HG03097 (cell line): ENCODE data around the gene SGMS1.
A peak's percentile ranks its signal among the peaks of the same experiment; 100 is the strongest.
"Not testable (repeated sequence)": the region's sequence is repeated elsewhere in the genome, so short reads cannot be mapped to it uniquely, and the experiment has no call there.

Experiments used
- ATAC-seq: cut with Tn5 transposase; IDR thresholded peaks from one replicate; pipeline ENCODE4 v1.9.1; 2021; ENCODE audit not compliant: unreplicated experiment, low FRiP score

The SGMS1 gene

GRCh38 chr10:50355693-50356480 lies 267.9 kb downstream of the SGMS1 start:
- not testable (repeated sequence) for ATAC-seq

DNA sequence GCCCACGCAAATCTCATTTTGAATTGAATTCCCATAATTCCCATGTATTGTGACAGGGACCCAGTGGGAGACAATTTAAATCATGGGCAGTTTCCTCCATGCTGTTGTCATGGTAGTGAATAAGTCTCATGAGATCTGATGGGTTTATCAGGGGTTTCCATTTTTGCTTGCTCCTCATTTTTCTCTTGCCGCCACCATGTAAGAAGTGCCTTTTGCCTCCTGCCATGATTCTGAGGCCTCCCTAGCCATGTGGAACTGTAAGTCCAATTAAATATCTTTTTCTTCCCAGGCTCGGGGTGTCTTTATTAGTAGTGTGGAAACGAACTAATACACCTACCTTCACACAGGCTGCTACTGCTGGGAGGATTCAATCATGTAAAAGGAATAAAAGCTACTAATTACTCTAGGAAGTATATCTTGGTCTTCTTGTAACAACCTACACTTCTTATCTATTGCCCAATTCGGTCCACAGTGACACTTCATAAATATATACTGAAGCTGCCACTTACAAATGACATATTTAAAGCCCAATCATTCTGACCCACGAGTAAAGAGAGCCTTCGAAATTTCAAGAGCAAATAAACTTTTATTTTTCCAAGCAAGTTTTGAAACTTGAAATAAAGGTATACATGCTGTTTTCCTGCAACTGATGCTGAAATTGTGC lies 272.1 kb downstream of the SGMS1 start:
- no peak for ATAC-seq

DNA sequence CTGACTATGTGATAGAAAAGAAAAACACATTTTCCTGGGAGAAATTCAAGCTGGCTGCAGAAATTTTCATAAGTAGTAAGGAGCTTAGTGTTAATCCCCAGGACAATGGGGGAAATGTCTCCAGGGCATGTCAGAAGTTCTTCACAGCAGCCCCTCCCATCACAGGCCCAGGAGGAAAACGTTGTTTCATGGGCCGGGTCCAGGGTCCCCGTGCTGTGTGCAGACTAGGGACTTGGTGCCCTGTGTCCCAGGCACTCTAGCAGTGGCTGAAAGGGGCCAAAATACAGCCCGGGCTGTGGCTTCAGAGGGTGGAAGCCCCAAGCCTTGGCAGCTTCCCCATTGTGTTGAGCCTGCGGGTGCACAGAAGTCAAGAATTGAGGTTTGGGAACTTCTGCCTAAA lies 273.4 kb downstream of the SGMS1 start:
- ATAC-seq = no peak

DNA sequence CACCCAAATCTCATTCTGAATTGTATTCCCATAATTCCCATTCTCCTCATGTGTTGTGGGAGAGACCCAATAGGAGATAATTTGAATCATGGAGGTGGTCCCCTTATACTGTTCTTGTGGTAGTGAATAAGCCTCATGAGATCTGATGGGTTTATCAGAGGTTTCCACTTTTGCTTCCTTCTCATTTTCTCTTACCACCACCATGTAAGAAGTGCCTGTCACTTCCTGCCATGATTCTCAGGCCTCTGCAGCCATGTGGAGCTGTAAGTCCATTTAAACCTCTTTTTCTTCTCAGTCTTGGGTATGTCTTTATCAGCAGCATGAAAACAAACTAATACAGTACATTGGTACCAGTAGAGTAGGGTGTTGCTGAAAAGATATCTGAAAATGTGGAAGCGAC lies 274.2 kb downstream of the SGMS1 start:
- no peak for ATAC-seq

DNA sequence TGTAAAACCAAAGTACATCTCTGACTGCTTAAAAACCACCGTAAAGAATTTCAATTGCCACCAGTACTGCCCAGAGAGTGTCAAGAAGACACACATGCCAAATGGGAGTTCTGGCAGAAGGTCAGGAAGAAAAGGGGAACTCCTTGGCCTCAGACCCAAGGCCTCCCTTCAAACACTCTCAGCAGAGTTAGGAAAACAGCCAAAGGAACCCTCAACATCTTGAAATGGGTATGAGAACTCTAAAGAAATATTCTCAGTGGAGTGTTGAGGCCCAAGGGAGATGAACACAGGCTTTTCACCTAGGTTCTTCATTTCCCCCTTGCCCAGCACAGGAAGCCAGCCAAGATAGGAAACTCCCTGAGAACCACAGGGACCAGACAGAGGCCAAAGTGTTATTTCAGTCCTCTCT lies 276.4 kb downstream of the SGMS1 start:
- ATAC-seq = peak; percentile 94

DNA sequence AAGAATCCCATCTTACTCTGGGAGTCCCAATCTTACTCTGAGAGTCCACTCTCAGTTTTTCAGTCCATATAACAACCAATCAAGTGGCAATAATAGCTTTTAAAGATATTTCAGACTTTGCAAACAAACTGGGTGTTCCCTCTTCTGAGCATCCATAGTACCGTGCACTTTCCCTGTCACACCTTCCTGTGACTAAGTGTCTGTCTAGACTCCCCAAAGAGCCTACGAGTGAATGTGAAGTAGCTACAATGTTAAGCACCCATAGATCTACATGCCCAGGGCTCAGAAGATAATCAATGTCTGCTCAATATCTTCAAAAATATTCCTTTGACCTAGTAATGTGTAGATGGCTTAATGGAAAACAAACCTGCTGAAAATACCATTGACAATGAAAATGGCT lies 276.8 kb downstream of the SGMS1 start:
- no peak for ATAC-seq

DNA sequence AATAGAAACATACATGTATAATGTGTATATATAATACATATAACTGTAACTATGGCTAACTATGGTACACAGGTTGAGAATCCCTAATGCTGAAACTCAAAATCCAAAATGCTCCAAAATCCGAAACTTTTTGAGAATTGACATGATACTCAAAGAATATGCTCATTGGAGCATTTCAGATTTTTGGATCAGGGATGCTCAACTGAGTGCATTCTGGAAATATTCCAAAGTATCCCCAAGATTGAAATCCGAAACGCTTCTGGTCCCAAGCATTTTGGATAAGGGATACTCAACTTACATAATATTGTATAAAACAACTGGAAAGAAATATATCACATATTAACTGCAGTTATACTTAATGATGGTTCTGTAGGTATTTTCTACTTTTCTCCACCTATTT lies 278.2 kb downstream of the SGMS1 start:
- ATAC-seq = no peak

- no peak for ATAC-seq
These were observed 279.9 kb downstream of the SGMS1 start for GRCh38 chr10:50343702-50344331.

DNA sequence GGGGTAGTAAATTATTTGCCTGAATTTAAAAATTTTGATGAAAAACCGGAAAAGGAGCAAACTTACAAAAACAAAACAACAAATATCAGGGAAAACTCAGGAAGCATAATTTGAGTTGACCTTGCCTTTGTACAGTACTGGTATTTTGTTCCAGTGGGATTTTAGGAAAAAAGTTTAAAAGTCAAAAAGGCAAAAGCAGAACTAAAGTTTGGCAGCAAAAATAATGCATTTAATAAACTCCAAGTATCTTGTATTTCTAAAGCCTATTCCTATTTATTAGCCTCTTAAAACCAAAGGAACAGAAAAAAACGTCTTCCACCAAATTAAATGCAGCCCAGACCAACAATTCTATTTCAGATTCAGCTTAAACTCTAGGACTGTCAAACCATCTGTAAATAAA lies 281.8 kb downstream of the SGMS1 start:
- no peak for ATAC-seq

DNA sequence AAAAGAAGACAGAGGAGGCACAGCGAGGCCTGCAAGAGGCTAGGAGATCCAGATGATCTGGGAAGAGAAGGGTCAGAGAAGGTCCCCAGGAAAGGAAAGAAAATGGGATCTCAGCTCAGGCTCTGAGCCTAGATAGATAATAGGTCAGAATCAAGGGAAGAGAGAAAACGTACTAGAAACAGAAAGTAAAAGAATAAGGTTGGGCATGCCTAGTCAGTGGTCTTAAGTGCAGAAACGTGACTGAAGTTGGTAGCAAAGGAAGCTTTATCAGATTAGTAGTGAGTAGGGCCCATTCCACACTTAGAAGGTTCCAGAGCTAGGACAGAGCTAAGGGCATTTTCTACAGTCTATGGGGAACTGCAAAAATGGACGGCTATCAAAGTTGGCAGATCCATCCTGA lies 287.6 kb downstream of the SGMS1 start:
- no peak for ATAC-seq

- ATAC-seq = no peak
These were observed 288.4 kb downstream of the SGMS1 start for GRCh38 chr10:50335397-50335796.

GRCh38 chr10:50334273-50334672 lies 289.5 kb downstream of the SGMS1 start:
- no peak for ATAC-seq

DNA sequence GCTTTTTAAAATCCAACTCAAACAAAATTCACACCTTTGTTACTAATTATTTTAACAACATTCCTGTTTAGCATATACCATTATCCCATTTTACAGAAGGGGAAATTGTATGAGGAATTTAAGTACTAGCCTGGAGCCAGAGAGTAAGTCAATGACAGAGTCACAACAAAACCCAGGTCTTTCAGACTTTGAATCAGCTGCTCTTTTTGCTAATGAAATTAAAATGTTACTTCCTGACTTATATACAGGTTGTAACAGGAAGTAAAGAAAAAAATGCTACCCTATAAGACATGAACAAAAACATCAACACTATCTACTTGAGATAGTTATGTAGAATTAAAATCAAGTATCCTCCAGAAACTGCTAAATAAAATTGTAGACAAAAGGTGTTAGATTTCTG lies 289.9 kb downstream of the SGMS1 start:
- ATAC-seq = no peak

- ATAC-seq = no peak
These were observed 291.5 kb downstream of the SGMS1 start for GRCh38 chr10:50332108-50332842.

GRCh38 chr10:50331486-50331885 lies 292.3 kb downstream of the SGMS1 start:
- ATAC-seq = no peak

DNA sequence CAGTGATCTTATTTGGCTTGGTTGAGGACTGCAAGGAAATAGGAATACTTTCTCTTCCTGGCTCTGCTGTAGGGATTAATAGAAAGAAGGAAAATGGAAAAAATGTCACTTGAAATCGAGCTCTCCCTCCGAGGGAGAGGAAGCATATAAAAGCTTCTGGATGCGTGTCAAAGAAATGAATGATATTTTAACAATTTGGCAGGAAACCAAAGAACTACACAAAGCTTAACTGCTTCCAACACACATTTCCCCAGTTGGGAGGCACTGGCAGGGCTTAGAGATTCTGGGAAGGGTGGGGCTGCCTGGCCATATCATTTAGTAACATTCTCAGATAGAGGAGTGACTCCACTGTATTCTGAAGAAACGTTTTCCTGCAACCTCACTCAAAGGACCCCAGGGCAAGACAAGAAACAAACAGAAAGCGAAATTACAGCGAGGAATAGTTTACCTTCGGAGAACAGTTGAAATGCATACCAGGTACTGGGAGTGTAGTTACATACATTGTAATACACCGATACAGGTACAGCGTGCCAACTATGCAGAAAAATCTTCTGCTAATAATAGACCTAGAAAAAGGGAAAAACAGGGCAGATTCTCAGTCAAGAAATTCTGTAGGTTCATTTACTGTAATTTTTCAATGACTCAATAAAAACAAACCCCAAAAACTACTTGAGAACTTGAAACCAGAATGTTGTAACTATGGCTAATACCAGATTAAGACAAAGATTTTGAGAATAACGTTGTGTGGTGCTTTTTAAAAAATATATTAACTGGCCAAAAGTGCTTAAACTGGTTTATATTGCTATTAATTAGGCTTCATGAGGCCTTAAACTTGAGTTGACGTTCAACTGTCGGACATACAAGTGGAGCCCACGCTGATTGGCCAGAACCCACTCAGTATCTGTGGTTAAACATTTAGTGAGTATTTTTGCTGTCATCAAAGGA lies 296.7 kb downstream of the SGMS1 start:
- no peak for ATAC-seq

DNA sequence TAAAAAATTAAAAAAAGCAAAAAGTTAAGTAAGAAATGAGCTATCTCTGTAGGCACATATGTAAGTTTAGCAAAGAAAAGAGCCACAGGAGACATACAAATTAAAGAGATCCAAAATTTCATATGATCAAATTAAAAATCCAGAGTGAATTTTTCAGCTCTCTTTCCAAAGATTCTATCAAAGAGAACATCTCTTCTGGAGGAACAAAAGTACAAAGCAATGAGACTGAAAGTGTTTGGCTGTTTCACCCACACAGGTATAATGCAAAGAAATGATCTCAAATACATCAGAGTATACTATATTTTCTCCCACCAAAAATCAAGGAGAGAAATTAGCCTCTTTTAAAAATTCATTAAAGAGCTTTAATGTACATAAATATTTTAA lies 297.6 kb downstream of the SGMS1 start:
- no peak for ATAC-seq

GRCh38 chr10:50325449-50326171 lies 298.1 kb downstream of the SGMS1 start:
- ATAC-seq = no peak

GRCh38 chr10:50324680-50325393 lies 298.9 kb downstream of the SGMS1 start:
- no peak for ATAC-seq
